Measurements from ENCODE around the gene PPM1L.

PPM1L gene

GRCh38 chr3:160810362-160811236, 54.6 kb downstream of the PPM1L start:
- no peak for DNase-seq

- DNase-seq = no peak
Measured at GRCh38 chr3:160811237-160811548, 55.2 kb downstream of the PPM1L start.

DNA sequence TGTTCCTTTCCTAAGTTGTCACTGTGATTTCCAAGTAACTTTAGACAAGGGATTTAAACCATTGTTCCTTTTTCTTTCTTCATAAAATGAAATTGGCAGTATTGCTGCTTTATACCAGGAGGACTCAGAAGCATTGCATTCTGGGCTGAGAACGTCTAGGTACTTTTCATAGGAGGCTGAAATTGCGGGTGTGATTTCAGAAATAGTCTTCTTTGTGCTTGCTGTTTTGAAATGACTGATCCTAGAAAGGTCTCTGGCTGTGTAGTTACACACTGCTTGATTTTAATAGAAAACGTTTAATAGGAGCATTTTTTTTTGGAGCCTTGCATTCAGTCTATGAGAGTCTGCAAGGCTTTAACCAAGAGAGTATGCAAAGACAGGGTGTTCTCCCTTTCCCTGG, 56.3 kb downstream of the PPM1L start:
- DNase-seq = no peak

DNA sequence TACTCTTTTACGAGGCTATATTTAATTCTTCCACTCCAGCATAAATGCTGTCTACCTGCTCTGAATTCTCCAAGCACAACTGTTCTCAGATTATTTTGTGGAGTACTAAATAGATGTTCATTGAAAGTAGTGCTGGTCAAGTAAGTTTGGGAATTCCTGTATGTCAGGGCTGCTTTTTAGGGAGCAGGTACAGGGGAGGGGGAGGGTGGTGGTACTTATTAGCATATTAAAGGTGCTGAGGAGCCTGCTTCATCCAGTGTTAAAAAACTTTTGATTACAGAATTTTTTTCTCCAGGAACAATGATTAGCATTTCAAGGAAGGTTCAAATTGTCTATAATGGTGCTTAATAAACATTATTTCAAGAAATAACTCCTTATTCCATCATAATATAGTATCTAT, 59.2 kb downstream of the PPM1L start:
- DNase-seq = no peak

- DNase-seq = no peak
Measured at GRCh38 chr3:160820022-160820421, 64.0 kb downstream of the PPM1L start.

- DNase-seq = no peak
Measured at GRCh38 chr3:160820430-160820829, 64.4 kb downstream of the PPM1L start.

DNA sequence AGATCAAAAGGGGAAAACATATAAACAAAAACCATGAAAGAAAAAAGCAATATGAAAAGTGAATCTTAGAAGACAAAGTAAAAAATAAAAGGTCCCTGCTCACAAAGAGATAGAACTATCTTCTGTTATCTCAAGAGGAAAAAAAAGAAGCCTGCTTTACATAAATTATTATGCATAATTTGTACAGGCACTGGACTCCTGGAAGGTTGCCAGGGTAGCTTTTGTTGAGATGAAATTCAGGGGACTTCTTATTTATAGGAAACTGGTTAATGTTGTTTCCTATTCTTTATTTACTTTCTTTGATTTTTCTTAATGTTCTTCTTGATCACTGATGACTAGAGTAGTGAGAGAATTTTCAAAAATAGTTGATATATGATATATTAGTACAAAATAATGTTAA, 66.9 kb downstream of the PPM1L start:
- no peak for DNase-seq

DNA sequence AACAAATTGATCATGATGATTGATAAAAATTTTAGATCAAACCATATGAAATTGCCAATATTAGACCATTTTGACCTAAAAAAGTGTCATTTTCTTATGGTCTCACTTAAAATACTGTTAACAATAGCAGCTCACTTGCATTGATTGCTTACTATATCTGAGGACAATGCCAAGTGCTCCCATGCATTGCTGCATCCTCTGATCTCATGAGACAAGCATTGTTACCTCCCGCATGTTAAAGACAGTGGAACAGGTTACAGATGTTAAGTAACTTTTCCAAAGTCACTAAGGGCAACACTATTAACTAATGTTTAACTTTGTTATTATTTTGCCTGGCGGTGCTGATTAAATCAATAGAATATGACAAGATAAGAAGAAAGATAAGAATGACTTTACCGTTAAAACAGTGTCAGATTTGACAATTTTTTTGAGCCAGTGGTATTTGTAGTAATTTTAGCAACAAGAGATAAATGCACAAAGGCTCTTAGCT, 69.3 kb downstream of the PPM1L start:
- no peak for DNase-seq

DNA sequence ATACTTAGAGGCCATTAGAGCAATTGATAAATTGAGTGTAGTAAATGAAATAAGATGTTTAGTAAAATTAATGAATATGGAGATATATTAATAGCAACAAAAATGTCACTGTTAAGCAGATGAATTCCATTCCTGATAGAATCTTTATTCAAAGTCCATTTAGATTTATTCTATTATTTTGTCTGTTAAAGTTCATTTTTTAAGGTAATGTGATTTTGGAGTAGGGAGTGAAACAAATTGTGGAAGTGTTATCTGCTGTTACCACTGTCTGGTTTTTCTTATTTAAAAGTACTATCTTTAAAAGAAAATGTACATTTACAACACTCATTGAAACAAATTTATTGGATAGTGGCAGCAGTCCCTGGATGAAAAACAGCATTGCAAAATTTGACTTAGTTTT, 70.4 kb downstream of the PPM1L start:
- DNase-seq = no peak

- DNase-seq = no peak
Measured at GRCh38 chr3:160826991-160827390, 71.0 kb downstream of the PPM1L start.

- DNase-seq = no peak
Measured at GRCh38 chr3:160827516-160827915, 71.5 kb downstream of the PPM1L start.

- DNase-seq = no peak
Measured at GRCh38 chr3:160828880-160829279, 72.8 kb downstream of the PPM1L start.

- DNase-seq = no peak
Measured at GRCh38 chr3:160829486-160830009, 73.5 kb downstream of the PPM1L start.

GRCh38 chr3:160830796-160831195, 74.8 kb downstream of the PPM1L start:
- DNase-seq = no peak

GRCh38 chr3:160831401-160831800, 75.4 kb downstream of the PPM1L start:
- DNase-seq = no peak

DNA sequence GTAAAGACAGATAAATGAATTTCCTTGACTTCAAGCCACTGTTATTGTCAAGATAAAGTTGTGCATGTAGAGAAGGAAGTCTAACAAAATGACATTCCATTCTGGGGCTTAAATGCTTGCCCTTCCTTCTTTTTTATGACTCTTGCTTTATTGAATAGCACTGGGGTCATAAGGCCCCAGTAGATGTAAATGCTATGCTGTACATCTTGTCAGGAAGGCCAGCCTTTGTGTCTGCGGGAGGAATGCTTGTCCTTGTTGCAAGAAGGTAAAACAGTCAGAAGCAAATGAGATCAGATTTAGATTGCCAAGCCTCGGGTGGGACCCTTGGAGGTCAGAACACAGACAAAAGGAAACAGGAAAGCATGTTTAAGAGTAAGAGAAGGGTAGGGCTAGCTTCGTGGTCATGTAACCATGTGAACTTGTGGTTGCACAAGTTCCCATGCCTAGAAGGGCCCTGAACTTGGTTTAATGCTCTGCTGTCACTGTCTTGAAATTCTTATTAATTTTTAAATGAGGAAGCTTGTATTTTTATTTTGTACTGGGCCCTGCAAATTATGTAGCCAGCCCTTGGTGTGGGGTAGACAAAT, 81.5 kb downstream of the PPM1L start:
- DNase-seq = peak; percentile 87 to 93

DNA sequence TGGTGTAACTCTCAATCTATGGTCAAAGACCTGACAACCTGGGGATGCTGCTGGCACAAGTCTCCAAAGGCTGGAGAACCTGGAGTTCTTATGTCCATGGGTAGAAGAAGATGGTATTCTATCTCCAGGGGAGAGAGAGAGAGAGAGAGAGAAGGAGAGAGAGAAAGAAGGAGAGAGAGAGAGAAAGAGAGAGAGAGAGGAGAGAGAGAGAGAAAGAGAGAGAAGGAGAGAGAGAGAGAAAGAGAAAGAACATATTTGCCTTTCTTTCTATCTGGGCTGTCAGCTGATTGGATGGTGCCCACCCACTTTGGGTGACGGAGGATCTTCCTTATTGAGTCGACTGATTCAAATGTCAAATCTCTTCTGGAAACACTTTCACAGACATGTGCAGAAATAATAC, 84.6 kb downstream of the PPM1L start:
- DNase-seq = no peak

GRCh38 chr3:160841455-160841854, 85.4 kb downstream of the PPM1L start:
- no peak for DNase-seq

- DNase-seq = no peak
Measured at GRCh38 chr3:160842021-160843005, 86.3 kb downstream of the PPM1L start.

- no peak for DNase-seq
Measured at GRCh38 chr3:160851629-160852210, 95.7 kb downstream of the PPM1L start.

- peak; percentile 9 to 38 for DNase-seq
Measured at GRCh38 chr3:160852856-160853255, 96.8 kb downstream of the PPM1L start.

DNA sequence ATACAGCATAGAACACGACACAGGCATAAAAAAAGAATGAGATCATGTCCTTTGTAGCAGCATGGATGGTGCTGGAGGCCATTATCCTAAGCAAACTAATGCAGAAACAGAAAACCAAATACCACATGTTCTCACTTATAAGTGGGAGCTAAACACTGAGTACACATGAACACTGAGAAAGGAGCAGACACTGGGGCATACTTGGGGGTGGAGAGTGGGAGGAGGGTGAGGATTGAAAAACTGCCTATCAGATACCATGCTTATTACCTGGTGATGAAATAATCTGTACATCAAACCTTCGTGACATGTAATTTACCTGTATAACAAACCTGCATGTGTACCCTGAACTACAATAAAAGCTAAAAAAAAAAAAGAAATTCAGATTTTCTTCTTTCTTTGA, 100.4 kb downstream of the PPM1L start:
- no peak for DNase-seq

All from Kasumi-1 (cell line).